HUDEP-2 (cell line): ENCODE measurements around the gene TBL3.
"Not testable (repeated sequence)": the region's sequence is repeated elsewhere in the genome, so short reads cannot be mapped to it uniquely, and the experiment has no call there.

ENCODE experiments used
- DNase-seq, 76 experiments: peaks; one replicate each; lab custom pipeline; 2025; ENCODE audit not compliant: unreplicated experiment in 76 of 76; lab: John Stamatoyannopoulos, UW

The TBL3 gene

DNA sequence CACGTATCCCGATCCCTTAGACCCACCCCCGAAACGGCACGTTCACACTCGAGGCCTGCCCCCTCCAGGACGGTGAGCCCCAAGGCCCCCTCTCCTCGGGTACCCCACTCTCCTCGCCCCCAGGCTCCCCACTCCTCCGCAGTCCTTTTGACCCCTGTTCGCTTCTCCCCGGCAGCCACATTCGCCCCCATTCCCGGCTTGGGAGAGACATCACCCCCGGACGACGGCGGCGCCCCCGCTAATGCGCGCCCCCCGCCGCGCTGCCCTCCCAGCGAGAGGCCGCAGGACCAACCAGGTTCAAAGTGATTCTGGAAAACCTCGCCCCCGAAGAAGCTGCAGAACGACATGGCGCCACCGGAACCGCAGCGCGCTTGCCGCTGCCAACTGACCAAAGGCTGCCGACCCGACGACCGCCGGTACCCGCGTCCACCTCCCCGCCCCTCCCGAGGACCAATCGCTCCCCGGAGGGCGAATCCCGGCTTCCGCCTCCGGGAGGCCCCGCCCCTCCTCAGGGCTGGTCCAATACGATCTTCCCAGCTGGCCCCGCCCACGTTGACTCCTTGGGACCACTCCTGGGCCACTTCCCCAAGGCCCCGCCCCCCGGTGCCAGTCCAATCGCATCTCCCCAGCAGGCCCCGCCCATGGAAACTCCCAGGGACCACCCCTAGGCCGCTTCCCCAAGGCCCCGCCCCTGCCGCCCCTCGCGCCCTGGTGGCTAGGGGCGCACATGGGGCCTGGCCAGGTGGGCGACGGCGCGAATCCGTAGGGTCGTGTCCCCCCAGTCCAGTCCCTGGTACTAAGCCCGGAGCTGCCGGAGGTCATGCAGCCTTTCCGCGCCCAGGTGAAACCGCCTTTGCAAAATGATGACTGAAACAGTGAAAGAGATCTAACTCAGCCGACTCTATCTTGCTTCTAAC lies 28.8 kb upstream of the TBL3 start, which contains the start of gene MSRB1:
MSRB1 (minus strand) TSS at position 390 of the 917 bp plus-strand sequence; CDS start at position 347, 43 bp downstream.
- DNase-seq, result peak in 75 of 76 experiments; percentile 35 to 99 (median 97)

DNA sequence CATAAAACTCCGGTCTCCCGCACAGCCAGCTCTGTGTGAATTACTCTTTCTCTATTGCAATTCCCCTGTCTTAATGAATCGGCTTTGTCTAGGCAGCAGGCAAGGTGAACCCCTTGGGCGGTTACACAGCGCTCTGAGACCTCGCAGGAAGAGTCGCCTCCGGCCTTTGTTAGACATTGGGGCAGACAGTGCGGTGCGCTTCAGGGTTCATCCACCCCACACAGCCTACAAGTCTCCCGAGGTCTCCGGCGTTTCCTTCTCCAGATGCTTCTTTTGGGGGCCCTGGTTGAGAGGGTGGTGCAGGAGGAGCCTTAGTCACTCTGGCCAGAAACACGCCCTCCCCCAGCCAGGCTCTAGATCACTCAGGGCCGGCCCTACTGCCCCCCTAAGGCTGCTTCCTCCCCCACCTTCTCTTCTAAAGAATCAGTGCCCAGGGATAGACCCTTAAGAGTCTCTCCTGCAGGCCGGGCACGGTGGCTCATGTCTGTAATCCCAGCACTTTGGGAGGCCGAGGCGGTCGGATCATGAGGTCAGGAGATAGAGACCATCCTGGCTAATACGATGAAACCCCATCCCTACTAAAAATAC lies 27.1 kb upstream of the TBL3 start:
- no peak for DNase-seq

GRCh38 chr16:1945559-1946391 lies 26.1 kb upstream of the TBL3 start:
- DNase-seq, result peak in 1 of 76 experiments; percentile 15

DNA sequence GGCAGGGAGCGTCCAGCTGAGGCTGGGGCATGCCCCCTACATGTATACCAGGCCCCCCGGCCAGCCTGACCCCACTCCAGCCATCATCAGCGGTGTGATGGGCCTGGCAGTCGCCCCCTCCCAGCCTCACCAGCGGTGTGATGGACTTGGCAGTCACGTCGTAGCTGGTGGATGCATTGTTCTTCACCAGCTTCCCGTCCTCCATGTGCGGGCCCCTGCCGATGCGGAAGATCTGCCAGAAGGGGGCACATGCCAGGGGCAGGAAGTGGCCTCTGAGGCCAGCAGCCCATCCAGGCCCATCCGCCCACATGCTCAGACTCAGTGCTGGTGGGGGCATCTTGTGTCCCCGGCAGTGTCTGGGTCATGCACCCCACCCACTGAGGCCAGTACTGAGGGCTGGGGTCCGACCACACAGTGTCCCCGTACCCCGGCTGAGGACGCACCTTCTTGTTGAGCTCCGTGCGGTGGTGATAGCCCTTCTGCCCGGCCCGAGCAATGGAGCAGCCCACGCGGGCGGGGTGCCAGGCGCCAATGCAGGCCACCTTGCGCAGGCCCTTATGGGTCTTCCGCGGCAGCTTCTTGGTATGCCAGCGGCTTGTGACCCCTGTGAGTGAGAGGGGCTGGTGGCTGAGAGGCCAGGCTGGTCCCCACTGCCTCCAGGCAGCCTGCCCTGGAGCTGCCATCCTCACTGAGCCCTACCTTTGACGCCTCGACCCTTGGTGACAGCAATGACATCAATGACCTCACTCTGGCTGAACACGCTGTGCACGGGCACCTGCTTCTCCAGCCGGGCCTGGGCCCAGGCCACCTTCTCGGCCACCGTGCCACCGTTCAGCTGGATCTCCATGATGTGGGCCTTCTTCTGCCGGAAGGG lies 25.1 kb upstream of the TBL3 start:
- DNase-seq, result no peak

- DNase-seq, result no peak
Observed at GRCh38 chr16:1947369-1947670, 24.5 kb upstream of the TBL3 start.

DNA sequence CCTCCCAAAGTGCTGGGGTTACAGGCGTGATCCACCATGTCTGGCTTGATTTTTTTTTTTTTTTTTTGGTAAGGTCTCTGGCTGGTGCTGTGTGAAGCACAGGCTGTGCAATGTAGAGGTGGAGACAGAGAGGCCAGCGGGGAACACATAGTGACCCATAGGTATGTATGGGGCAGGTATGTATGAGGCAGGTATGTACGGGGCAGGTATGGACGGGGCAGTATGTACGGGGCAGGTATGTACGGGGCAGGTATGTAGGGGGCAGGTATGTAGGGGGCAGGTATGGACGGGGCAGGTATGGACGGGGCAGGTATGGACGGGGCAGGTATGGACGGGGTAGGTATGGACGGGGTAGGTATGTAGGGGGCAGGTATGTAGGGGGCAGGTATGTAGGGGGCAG lies 22.3 kb upstream of the TBL3 start:
- no peak for DNase-seq

- DNase-seq, result peak in 8 of 76 experiments; percentile 2 to 38 (median 16)
Observed at GRCh38 chr16:1950047-1950446, 21.8 kb upstream of the TBL3 start.

- DNase-seq, result no peak
Observed at GRCh38 chr16:1950559-1950958, 21.3 kb upstream of the TBL3 start.

GRCh38 chr16:1953734-1954133 lies 18.1 kb upstream of the TBL3 start:
- DNase-seq, result no peak

DNA sequence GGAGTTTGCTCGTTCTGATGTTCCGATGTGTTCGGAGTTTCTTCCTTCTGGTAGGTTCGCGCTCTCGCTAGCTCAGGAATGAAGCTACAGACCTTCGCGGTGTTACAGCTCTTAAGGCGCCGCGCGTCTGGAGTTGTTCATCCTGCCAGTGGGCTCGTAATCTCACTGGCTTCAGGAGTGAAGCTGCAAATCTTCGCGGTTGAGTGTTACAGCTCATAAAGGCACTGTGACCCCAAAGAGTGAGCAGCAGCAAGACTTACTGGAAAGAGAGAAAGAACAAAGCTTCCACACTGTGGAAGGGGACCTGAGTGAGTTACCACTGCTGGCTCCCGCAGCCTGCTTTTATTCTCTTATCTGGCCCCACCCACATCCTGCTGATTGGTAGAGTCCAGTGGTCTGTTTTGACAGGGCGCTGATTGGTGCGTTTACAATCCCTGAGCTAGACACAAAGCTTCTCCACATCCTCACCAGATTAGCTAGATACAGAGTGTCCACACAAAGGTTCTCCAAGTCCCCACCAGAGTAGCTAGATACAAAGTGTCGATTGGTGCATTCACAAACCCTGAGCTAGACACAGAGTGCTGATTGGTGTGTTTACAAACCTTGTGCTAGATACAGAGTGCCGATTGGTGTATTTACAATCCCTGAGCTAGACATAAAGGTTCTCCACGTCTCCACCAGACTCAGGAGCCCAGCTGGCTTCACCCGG lies 14.3 kb upstream of the TBL3 start:
- DNase-seq, result not testable (repeated sequence)

- not testable (repeated sequence) for DNase-seq
Observed at GRCh38 chr16:1958143-1958491, 13.7 kb upstream of the TBL3 start.

DNA sequence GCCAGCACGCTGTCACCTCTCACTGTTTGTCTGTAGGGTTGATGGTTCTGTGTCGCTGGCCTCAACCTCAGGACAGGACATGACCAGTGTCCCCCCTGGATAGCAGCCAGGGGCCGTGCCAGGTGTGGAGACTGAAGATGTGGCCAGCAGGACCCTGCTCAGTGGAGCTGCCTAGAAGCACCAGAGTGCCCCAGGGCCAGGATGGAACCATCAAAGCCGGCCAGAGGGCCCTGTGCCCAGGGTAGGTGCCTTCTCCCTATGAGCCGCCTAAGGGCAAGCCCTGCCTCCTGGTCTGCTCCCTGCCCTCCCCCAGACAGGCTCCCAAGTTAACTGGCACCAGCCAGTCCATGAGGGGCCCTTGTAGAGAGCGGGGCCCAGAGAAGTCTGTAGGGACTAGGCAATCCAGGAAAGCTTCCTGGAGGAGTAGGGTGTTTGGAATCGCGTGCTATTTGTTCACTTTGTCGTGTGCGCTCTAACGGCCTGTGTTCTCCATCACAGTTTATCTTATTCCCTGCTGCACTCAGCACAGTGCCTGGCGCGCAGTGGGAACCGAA lies 13.1 kb upstream of the TBL3 start:
- DNase-seq, result no peak

GRCh38 chr16:1959269-1960039 lies 12.4 kb upstream of the TBL3 start, which contains the start of gene NDUFB10:
Gene NDUFB10, plus strand, starts transcription at chr16:1959538. Its CDS starts 87 bp downstream, at chr16:1959625.
- DNase-seq, result peak in 72 of 76 experiments; percentile 50 to 93 (median 80)

GRCh38 chr16:1960665-1961630 lies 10.9 kb upstream of the TBL3 start:
- peak in 61 of 76 experiments; percentile 20 to 79 (median 51) for DNase-seq

DNA sequence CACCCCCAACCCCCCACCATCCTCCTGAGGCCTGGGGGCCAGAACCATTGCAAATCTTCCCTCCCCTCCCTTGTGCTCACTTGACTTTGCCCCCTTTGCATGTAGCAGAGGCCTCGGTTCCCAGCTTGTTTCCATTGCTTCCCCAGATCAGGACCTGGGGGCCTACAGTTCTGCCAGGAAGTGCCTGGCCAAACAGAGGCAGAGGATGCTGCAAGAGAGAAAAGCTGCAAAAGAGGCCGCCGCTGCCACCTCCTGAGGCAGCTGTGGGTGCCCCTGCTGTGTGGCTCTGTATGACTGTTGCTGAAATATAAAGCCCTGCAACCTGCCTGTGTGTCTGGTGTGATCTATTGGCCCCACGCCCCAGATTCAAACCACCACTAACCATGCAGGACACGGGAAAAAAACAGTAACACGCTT lies 10.2 kb upstream of the TBL3 start:
- DNase-seq, result peak in 9 of 76 experiments; percentile 22 to 54 (median 51)

DNA sequence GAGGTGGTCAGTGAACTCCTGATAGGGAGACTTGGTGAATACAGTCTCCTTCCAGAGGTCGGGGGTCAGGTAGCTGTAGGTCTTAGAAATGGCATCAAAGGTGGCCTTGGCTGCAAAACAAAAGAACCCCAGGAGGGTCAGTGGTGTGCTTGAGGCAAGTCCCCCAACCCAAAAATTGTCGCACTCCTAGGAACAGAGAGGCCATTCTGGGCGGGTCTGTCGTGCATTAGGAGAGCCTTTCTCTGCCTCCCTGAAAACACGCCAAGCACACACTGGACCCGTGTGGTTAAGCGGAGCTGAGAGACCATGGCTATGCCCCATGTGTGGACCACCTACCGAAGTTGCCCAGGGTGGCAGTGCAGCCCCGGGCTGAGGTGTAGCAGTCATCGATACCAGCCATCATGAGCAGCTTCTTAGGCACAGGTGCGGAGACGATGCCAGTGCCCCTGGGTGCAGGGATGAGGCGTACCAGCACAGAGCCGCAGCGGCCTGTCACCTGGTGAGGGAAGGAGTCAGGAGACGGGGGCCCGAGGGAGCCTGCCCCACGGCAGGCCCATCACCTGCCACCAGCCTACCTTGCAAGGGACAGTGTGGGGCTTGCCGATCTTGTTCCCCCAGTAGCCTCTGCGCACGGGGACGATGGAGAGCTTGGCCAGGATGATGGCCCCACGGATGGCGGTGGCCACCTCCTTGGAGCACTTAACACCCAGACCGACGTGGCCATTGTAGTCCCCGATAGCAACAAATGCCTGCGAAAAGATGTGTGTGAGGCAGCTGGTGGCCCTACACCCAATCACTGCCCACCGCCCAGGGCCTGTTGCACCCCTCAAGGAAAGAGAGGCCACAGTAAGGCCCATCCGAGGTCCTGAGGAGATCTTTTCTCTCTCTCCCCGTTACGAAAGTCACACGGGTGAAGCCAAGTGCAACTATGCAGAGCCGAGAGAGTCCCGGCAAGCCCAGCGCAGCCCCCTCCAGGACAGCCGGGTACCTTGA lies 9.4 kb upstream of the TBL3 start:
- DNase-seq, result not testable (repeated sequence)
